Vagina (tissue), 2 donors: Measurements from ENCODE around the gene LIMCH1.

Experiments
- CTCF ChIP-seq, 3 experiments: fragments of 450-650 bp in 2 of 3; fragments of 200-600 bp in 1 of 3; sonication (generic) in 1 of 3; IDR thresholded peaks; one replicate each; pipeline ENCODE4 v1.5.1; 2017 to 2019; ENCODE audit warnings: antibody characterized with exemption in 3 of 3, mild to moderate bottlenecking in 2 of 3, moderate library complexity in 2 of 3
- POLR2A ChIP-seq, 2 donors: fragments of 450-650 bp; IDR thresholded peaks; one replicate each; pipeline ENCODE4 v1.6.1; 2017; ENCODE audit warnings: antibody characterized with exemption in 2 of 2, mild to moderate bottlenecking in 2 of 2, moderate library complexity in 2 of 2

- TF ChIP-seq POLR2A (IDR thresholded peaks at IDR 0.05) (no peak), CTCF (IDR thresholded peaks at IDR 0.05) (no peak)
These were observed 187.3 kb downstream of the LIMCH1 start for GRCh38 chr4:41725254-41725653.
